DMS153 (cell line): ENCODE measurements around the gene TBC1D22A.

Source experiments
- DNase-seq: peaks from one replicate; lab custom pipeline; 2025; lab: John Stamatoyannopoulos, UW

TBC1D22A gene

GRCh38 chr22:47201996-47202818 lies 439.8 kb downstream of the TBC1D22A start:
- DNase-seq: no peak

GRCh38 chr22:47202819-47203553 lies 440.5 kb downstream of the TBC1D22A start:
- no peak for DNase-seq

DNA sequence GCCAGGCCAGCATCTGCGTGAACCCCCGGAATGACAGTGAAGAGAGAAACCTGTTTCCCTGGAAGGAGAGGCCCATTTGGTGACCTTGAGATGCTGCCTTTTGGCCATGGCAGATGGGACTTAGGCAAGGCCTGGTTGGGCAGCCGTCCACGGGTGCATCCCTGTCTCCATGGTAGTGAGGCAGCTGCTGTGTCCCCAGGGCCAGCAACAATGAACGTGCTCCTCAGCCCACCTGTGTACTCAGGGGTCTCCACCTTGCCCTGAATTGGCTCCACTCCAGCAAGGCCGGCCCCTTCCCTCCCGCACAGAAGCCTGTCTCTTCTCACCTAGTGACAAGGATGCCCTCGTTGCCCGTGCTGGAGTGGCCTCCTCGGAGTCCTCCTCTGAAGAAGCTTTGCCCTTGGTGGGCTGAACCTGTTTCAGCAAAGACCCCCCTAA lies 441.1 kb downstream of the TBC1D22A start:
- DNase-seq: no peak

- DNase-seq: no peak
Observed at GRCh38 chr22:47204002-47204979, 441.8 kb downstream of the TBC1D22A start.

GRCh38 chr22:47205081-47205491 lies 442.6 kb downstream of the TBC1D22A start:
- DNase-seq: no peak

- no peak for DNase-seq
Observed at GRCh38 chr22:47205554-47205953, 443.1 kb downstream of the TBC1D22A start.

DNA sequence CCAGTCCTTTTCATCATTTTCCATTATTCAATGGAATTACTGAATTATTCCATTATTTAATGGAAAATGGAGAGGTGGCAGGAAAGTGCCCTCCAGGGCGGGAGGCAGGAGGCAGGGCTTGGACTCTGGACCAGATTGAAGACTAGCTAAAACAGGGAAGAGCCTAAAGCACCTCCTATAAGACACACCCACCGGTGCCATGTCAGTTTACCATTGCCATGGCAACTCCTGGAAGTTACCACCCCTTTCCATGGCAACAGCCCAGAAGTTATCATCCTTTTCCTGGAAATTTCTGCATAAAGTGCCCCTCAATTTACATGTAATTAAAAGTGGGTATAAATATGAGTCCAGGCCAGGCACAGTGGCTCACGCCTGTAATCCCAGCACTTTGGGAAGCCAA lies 443.7 kb downstream of the TBC1D22A start:
- no peak for DNase-seq

DNA sequence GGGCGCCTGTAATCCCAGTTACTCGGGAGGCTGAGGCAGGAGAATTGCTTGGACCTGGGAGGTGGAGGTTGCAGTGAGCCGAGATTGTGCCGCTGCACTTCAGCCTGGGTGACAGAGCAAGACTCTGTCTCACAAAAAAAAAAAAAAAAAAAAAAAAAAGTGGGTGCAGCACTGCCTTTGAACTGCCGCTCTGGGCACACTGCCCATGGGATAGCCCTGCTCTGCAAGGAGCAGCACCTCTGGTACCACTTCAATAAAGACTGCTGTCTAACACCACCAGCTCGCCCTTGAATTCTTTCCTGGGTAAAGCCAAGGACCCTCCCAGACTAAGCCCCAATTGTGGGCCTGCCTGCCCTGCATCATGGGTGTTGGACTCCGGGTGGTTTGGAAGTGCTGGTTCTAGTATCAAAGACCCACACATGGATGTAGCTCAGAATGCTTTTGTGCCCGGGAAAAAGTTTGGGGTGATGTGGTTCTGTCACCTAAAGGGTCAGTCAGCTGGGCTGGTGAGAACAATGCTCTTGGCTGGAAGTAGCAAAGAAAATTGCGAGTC lies 444.3 kb downstream of the TBC1D22A start:
- no peak for DNase-seq

DNA sequence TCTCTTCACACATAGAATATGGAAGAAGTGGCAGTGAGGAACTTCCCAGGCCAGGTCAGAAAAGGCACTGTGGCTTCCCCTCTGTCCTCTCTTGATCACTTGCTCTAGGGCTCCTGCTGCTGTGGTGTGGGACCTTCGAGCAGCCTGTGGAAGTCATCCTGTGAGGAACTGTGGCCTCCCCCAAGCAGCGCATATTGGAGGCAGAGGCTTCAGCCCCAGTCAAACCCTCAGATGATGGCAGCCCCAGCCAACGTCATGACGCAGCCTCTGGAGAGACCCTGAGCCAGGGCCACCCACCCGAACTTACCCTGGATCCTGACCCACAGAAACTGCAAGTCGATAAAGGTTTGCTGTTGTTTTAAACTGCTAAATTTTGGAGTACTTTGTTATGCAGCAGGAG lies 444.9 kb downstream of the TBC1D22A start:
- no peak for DNase-seq

GRCh38 chr22:47207846-47208554 lies 445.6 kb downstream of the TBC1D22A start:
- DNase-seq: no peak

DNA sequence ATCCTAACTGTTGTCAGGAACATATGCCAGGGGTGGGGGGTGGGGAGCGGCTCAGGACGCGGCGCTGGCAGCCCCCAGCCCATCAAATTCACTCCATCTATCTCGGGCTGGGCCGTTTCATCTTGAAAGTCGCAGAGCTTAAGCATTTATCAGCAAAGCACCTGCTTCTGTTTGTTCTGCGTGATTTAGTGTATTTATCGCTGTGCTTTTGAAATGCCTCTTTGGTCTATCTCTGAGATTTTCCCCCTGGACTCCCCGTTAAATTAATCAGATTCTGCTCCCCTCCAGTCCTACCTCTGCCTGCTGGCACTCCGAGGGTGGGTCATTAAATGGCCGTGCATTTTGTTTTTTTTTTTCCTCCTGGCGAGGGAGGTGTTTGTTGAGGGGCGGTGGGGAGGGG lies 446.2 kb downstream of the TBC1D22A start:
- no peak for DNase-seq

DNA sequence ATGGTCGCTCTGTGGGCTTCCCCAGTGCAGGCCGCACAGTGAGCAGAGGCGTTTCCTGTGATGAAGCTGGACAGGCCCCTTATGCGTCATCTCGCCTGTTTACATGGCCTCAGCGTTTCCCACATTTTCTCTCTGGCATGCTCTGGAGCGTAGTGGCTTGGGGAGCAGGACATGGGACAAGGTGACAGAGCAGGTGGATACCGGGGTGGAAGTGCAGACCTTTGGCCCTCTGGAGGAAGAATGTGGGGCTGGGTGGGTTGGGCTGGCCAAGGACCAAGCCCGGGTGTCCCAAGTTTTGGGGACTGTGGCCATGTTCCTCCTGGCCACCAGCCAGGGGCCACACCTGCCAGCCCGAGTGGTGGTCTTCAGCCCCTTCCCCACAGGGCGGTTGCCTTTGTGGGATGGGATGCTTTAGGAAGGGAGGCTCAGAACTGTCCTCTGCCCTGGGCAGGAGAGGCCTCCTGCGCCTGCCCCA lies 446.6 kb downstream of the TBC1D22A start:
- no peak for DNase-seq

- DNase-seq: no peak
Observed at GRCh38 chr22:47209547-47210023, 447.1 kb downstream of the TBC1D22A start.

GRCh38 chr22:47210112-47210657 lies 447.7 kb downstream of the TBC1D22A start:
- DNase-seq: no peak

GRCh38 chr22:47210686-47211085 lies 448.2 kb downstream of the TBC1D22A start:
- no peak for DNase-seq

DNA sequence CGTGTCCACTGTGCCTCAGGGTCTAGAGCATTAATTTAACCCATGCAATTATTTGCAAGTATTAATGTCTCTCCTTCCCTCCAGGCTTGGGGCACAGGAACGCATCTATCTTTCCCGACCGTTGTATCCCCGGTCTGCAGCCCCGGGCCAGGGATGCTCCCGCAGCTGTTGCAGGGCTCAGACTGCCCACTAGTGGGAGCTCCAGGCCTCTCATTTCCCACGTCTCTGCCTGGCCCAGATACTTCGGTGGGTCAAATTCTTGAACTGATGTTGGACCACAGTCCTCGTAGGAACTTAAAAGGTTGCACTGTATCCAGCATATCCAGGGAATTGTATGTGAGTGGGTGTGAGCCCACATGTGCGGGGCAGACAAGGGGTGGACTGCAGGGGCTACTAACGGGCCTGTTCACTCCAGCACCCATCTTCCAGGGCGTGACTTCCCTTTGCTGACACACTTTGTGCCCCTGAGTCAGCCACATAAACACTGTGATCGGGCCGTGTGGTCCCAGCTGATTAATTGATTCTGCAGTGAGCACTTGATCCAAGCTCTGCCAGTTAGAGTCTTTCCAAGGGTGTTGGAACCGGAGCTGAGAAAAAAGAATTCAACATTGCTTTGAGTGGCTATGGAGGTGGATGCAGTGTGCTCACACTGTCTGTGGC lies 451.3 kb downstream of the TBC1D22A start:
- DNase-seq: no peak

DNA sequence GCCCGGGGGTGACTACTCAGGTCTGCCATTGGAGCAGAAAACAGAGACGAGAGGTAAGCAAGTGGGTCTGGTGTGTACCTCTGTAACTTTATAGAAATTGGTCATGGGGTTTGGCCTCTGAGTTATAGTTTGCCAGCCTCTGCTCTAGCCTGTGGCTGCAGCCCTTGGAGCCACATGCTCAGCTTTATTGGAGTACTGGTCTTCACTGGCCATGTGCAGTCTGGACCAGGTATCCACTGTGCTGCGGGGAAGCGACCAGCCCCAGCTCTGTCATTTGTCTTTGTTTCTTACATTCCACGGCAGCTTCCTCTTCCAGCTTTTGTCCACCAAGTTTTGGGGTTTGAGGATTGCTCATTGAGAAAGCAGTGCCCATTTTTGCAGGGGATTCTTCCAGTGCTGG lies 453.4 kb downstream of the TBC1D22A start:
- no peak for DNase-seq

DNA sequence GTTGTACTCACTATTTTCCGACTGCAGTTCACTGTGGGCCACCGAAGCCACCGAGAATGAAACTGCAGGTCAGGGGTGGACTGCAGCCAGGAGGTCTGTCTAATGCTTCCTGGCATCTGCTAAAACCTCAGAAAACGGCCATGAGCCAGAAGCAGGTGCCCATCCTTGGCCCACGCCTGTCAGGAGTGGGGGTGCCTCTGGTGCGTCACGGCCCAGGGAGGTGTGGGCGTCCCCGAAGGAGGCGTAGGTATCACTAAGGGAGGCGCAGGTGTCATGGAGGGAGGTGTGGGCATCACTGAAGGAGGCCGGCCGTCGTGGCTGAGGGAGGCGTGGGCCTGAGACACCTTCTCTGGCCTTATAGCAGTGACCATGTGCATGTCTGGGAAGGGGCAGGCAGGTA lies 456.2 kb downstream of the TBC1D22A start:
- no peak for DNase-seq

DNA sequence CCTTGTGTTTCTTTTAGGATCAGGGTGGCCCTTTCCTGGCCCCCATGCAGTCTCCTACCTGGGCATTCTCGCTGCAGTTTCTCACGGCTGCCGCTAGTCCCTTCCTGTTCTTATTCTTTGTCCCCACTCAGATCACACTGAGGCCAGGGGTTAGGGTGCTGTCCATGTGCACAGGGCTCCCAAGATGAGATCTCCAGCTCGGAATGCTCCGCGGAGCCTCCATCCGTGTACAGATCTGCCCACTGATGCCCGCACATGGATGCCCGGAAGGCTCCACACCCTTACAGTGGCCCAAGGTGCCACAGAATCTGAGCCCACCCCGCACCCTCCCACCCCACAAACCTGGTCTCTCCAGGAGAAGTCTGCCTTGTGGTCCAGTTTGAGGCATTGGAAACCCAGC lies 457.3 kb downstream of the TBC1D22A start:
- no peak for DNase-seq

DNA sequence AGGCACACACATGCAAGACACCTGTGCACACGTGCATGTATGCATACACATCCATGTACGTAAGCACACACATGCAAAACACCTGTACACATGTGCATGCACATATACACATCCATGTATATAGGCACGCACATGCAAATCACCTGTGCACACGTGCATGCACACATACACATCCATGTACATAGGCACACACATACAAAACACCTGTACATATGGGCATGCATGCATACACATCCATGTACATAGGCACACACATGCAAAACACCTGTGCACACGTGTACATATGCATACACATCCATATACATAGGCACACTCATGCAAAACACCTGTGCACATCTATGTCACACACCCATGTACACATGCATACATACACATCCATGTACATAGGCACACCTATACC lies 458.3 kb downstream of the TBC1D22A start:
- DNase-seq: no peak
